Activated CD4-positive, alpha-beta T cell treated with anti-CD3 and anti-CD28 coated beads, Interleukin-2, amount 10 ng/mL, durations not matched to agents 24 days and 14 days (primary cell): ENCODE data around the gene ALDH3B2. TPM values are rescaled to one million over a fixed set of nuclear protein-coding genes. Genes with fewer than 3 reads are reported as not detected.

ENCODE experiments used
- DNase-seq: peaks from one replicate; pipeline ENCODE4 v3.0.0; 2022
- H3K27ac Mint-ChIP-seq: one replicate; pipeline ENCODE4 v1.8.0; 2022; ENCODE audit warnings: mild to moderate bottlenecking, mixed read lengths
- H3K27me3 Mint-ChIP-seq: one replicate; pipeline ENCODE4 v1.8.0; 2022; ENCODE audit warnings: mixed read lengths
- H3K36me3 Mint-ChIP-seq: one replicate; pipeline ENCODE4 v1.8.0; 2022; ENCODE audit warnings: low read depth, mild to moderate bottlenecking, mixed read lengths
- H3K4me1 Mint-ChIP-seq: one replicate; pipeline ENCODE4 v1.8.0; 2021; ENCODE audit warnings: mixed read lengths
- H3K4me3 Mint-ChIP-seq: one replicate; pipeline ENCODE4 v1.8.0; 2022; ENCODE audit warnings: mild to moderate bottlenecking, moderate library complexity, mixed read lengths
- H3K9me3 Mint-ChIP-seq: one replicate; pipeline ENCODE4 v1.8.0; 2021; ENCODE audit warnings: mixed read lengths
- intact Hi-C: fragments of 100-400 bp; cut with micrococcal nuclease; formaldehyde crosslinking; loops from one replicate; pipeline ENCODE4 v1.15.1; 2023
- total RNA-seq: library from RNA; stranded (reverse); gene quantifications from 2 replicates; pipeline ENCODE4 v1.2.3, GENCODE V29; 2022

The ALDH3B2 gene
- total RNA-seq, 1 donor from 2014 or later = not detected

DNA sequence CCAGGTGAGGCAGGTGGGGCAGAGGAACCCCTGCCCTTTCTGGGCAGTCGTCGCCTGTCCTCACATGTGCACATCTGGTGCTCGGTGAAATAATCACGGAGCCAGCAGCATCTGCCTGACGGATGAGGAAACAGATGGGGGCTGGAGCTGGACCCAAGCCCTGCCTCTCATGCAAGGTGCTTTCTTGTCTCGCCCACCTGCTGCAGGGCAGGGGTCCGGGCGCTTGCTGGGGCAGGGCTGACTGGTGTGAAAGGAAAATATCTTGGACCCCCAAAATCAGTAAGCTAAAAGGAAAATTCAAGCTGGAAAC lies 3.3 kb downstream of the ALDH3B2 start:
- intact Hi-C loops = no loop called here

DNA sequence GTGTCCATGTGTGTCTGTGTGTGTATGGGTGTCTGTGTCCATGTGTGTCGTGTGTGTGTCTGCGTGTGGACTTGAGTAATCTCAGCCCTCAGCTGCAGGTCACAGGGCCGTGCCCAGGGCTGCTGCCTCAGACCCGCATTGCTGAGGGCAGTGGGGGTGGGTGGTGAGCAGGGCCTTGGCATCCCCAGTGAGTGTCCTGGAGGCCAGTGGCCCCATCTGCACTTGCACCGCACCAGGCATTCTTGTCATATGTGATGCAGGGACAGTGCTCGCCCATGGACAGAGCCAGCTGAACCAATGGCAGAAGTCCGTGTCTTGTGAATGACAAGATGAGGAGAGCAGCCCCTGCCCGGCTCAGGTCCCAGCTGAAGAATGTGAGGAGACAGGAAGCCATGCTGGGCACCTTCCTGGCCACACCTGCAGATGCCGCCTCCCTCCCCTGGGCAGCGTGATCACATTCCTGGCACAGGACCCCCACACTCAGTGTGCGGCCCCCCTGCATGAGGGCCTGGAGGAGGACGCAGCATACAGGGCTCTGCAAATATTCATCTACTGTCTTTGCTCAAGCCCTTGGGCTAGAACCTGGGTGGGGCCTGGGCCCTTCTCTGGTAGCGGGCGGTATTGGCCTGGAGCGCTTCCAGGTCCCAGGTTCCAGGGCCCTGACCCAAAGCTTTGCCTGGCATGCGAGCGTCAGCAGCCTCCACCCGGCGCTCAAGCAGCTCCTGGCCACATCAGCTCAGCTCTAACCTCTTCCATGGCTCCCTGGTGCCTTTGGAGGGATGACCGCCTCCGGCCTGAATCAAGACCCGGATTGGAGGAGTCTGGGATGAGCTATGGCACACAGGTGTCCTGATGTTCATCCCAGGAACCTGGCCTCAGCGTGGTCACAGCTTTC lies 3.9 kb downstream of the ALDH3B2 start:
- Mint-ChIP-seq H3K36me3 (no peaks in the 10 kb centered on the region), H3K9me3 (no peaks in the 10 kb centered on the region), H3K4me1 (no peaks in the 10 kb centered on the region), H3K27ac (no peak overlapping the region), H3K27me3 (no peaks in the 10 kb centered on the region), H3K4me3 (no peak overlapping the region)
- intact Hi-C loops = no loop called here
- no peak for DNase-seq

More for the DNA sequence above, 3.3 kb downstream of the ALDH3B2 start:
- Mint-ChIP-seq H3K4me1 (no peaks in the 10 kb centered on the region), H3K4me3 (no peak overlapping the region), H3K36me3 (no peaks in the 10 kb centered on the region), H3K27ac (no peak overlapping the region), H3K9me3 (no peaks in the 10 kb centered on the region), H3K27me3 (no peaks in the 10 kb centered on the region)
- no peak for DNase-seq

DNA sequence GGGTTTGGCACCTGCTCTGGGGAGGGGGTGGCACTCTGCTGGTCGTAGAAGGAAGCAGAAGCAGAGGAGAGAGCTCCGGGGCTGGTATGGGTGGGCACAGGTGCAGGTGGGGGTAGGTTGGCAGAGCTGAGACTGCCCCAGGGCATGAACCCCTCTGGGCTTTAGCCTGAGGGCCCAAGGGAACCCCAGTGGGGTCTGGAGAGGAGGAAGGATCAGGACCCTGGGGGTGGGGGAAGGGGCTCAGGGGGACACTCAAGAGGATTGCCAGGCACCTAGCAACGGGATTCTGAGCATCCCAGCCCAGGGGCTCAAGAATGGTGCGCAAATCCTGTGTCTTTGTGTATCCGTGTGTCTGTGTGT lies 6.3 kb downstream of the ALDH3B2 start:
- H3K4me3 Mint-ChIP-seq = no peak overlapping the region
- H3K4me1 Mint-ChIP-seq = no peaks in the 10 kb centered on the region
- no peak for DNase-seq
- H3K9me3 Mint-ChIP-seq = no peaks in the 10 kb centered on the region
- H3K27me3 Mint-ChIP-seq = no peaks in the 10 kb centered on the region
- no peaks in the 10 kb centered on the region for H3K36me3 Mint-ChIP-seq
- intact Hi-C loops = no loop called here
- H3K27ac Mint-ChIP-seq = no peak overlapping the region

DNA sequence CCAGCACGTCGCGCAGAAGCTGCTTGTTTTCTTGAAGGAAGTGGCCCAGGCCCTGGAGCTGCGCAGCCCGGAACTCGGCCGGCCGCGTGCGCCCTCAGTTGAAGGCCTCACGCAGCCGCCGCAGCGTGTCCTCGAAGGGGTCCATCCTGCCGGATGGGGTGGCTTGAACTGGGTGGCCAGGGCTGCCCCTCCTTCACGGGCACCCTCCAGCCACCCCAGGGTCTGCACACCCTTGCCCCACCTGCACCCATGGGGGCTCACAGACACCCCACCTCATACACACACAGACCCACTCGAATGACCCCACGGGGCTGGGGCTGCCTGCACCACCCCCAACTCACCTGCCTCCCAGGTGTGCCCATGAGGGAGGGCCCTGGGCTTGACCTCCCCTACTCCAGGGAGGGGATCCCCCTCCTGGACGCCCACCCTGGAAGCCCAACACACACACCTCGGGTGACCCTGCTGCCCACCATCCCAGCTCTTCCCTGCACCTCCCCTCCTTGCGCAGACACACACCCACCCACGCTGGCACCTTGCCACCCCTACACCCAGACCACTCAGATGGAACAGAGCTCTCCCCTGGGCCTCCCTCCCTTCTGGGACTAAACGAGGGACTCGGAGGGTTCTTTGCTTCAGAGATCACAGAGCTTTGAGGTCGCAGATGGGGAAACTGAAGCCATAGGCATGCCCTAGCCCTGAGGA lies 6.8 kb downstream of the ALDH3B2 start:
- intact Hi-C loops = no loop called here
- Mint-ChIP-seq H3K4me3 (no peak overlapping the region), H3K27me3 (no peaks in the 10 kb centered on the region), H3K4me1 (no peaks in the 10 kb centered on the region), H3K9me3 (no peaks in the 10 kb centered on the region), H3K36me3 (no peaks in the 10 kb centered on the region), H3K27ac (no peak overlapping the region)
- no peak for DNase-seq

DNA sequence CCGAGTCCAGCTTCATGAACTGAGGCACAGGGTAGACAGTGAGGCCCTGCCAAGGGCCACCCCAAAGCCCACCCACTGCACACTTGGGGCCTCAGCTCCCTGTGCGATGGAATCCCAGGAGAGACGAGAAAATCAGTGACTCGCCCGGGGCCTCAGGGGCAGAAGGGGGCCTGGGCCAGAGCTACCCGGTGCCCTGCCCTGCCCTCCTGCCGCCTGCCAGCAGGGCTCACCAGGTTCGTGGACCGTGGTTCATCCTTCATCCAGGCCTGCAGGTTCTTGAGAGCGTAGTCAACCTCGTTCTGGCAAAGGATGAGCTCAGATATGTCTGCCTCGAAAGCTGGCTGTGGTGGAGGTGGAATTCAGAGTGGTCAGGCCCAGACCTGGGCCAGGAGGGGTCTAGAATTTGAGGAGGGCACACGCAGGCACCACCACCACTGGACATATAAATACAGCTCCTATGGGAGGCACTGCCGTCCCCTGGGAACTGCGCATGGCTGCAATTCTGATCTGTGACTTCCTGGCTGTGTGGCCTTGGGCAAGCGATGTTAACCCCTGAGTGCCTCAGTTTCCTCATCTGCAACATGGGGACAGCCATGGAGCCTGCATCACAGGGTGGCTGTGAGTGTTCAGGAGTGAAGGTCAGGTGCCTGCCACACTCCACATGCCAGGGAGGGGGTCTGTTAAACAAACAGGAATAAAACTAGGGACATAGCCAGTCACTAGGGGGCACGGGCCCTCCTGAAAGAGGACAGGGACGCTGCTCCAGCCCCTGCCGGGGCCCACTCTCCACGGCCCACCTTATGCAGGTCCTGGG lies 7.5 kb downstream of the ALDH3B2 start:
- Mint-ChIP-seq H3K4me3 (no peak overlapping the region), H3K27ac (no peak overlapping the region), H3K4me1 (no peaks in the 10 kb centered on the region), H3K27me3 (no peaks in the 10 kb centered on the region), H3K9me3 (no peaks in the 10 kb centered on the region), H3K36me3 (no peaks in the 10 kb centered on the region)
- intact Hi-C loops = no loop called here
- DNase-seq = no peak

DNA sequence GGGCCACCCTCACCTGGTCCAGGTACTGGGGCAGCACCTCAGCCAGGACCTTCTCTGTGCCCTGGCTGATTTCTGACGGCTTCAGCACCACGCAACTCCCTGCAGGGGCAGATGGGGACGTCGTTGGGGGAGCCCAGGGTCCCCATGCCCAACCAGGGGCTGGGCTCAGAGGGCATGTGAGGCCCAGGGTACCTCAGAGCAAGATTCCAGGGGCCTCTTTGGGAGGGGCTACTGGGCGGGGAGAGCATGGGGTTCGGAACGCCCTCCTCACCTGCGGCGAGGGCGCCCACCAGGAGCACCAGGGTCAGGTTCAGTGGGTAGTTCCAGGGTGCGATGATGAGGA lies 8.1 kb downstream of the ALDH3B2 start:
- H3K4me1 Mint-ChIP-seq = no peaks in the 10 kb centered on the region
- no peaks in the 10 kb centered on the region for H3K36me3 Mint-ChIP-seq
- intact Hi-C loops = no loop called here
- H3K27me3 Mint-ChIP-seq = no peaks in the 10 kb centered on the region
- H3K4me3 Mint-ChIP-seq = no peak overlapping the region
- H3K9me3 Mint-ChIP-seq = no peaks in the 10 kb centered on the region
- H3K27ac Mint-ChIP-seq = no peak overlapping the region
- DNase-seq = no peak

DNA sequence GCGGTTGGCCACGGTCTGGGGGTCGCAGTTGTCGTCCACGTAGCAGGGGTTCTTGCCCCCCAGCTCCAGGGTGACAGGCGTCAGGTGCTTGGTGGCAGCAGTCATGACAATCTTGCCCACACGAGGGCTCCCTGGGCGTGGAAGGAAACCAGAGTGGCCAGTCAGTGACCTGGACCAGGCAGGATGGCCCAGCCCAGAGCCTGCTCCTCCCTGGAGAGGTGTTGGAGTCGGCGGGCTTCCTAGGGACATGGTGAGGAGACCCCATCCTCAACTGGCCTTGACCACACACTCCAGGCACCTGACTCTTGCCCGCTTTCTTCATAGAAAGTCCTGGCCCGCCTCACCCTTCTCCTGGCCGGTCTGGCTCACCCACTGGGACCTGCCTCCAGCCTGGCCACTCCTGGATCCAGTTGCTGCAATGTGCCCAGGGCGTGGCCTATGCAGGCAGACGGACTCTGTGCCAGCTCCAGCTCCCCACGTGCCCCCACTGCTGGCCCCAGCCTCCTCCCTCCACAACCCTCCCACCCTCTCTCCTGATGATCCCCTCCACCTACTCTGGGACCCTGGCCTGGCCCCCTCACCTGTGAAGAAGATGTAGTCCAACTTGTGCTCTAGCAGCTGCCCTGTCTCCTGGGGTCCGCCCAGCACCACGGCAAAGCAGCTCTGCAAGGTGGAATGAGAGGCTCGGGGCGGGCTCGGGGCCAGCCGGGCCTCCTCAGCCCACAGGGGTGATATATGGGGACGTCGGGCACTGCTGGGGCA lies 8.7 kb downstream of the ALDH3B2 start:
- H3K4me1 Mint-ChIP-seq = no peaks in the 10 kb centered on the region
- H3K9me3 Mint-ChIP-seq = no peaks in the 10 kb centered on the region

DNA sequence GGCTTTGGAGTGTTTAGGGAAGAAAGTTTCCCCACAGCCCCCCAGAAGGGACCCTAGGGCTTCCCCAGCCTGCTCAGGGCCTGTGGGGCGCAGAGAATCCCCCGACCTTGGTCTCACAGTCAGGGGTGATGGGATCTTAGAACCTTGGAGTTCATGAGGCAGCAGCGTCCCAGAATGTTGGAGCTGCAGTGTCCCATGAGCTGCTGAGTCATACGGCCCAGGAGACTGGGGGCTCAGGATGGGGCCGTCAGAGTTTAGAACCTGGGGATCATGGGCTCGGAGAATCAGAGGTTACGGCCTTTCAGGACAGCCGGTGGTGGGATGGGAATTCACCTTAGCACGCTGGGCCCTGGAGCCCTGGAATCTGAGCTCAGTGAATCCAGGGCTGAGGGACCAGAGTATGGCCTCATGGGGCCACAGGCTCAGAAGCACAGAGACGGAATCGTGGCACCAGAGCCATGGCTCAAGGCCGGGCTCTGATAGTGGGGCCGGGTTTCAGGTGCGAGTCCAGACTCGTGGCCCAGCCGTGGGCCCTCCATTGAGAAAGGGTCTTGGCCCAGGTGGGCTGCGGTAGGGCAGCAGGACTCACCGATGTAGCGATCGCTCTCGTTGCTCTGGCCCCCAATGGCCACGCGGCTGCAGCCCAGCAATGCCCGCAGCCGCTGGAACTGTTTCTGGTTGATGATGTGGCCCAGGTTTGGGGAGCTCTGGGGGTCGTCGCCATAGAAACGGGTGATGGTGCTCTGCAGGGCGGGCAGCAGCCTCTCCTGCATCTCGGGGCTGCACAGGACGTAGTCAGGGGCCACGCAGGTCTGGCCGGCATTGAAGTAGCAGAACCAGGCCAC lies 9.5 kb downstream of the ALDH3B2 start:
- H3K4me3 Mint-ChIP-seq = no peak overlapping the region
- intact Hi-C loops = no loop called here
- no peak for DNase-seq
- H3K4me1 Mint-ChIP-seq = no peaks in the 10 kb centered on the region
- no peaks in the 10 kb centered on the region for H3K36me3 Mint-ChIP-seq
- no peaks in the 10 kb centered on the region for H3K9me3 Mint-ChIP-seq
- no peak overlapping the region for H3K27ac Mint-ChIP-seq
- H3K27me3 Mint-ChIP-seq = no peaks in the 10 kb centered on the region

More for the DNA sequence above, 8.7 kb downstream of the ALDH3B2 start:
- DNase-seq = no peak
- Mint-ChIP-seq H3K36me3 (no peaks in the 10 kb centered on the region), H3K4me3 (no peak overlapping the region), H3K27me3 (no peaks in the 10 kb centered on the region), H3K27ac (no peak overlapping the region)
- intact Hi-C loops = no loop called here

DNA sequence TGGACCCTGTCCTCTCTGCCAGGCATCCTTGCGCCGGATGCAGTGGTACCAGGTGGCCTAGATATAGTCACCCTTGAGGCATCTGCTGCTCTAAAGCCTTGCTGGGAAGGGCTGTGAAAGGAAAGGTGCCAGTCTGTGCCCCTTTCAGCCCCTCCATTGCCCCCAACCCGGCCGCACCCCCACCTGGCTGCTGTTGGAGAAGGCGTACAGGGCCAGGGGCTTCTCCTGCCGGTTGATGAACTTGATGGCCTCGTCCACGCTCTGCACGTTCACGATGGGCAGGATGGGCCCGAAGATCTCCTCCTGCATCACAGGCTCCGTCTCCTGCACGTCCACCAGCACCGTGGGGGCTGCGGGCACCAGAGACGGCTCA lies 10.2 kb downstream of the ALDH3B2 start:
- H3K27me3 Mint-ChIP-seq = no peaks in the 10 kb centered on the region
- no peak overlapping the region for H3K27ac Mint-ChIP-seq
- intact Hi-C loops = no loop called here
- H3K4me1 Mint-ChIP-seq = no peaks in the 10 kb centered on the region
- no peak for DNase-seq
- no peak overlapping the region for H3K4me3 Mint-ChIP-seq
- no peaks in the 10 kb centered on the region for H3K36me3 Mint-ChIP-seq
- no peaks in the 10 kb centered on the region for H3K9me3 Mint-ChIP-seq

DNA sequence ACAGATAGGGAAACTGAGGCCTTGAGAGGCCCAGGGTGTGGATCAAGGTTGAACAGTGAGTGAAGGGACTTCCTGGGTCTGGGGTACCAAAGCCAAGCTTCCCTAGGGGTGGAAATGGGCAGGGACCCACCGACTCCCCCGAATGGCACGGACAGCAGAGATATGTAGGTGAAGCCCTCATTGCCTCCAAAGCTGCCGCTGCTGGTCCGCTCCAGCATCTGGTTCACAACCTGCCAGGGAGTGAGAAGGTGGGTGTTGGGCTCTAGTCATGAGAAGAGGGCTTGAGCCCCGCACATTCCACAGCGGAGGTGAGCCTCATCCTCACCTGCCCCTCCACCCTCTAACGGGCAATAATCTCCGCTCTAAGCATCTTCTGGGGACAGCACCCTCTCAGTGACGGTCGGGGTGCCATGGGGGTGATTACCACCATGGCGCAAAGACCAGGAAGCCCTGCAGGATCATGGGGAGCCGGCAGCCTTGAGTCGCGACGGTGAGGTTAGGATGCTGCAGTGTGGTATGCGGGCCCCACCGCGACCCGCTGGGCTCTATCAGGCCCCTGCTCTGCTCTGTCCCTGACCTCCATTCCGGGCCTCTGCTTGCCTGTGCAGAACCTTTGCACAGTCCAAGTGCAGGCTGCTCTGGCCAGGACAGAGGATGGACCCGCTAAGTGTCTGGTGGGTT lies 10.8 kb downstream of the ALDH3B2 start:
- H3K27ac Mint-ChIP-seq = no peak overlapping the region
- no peak overlapping the region for H3K4me3 Mint-ChIP-seq
- H3K27me3 Mint-ChIP-seq = no peaks in the 10 kb centered on the region
- no peaks in the 10 kb centered on the region for H3K4me1 Mint-ChIP-seq
- intact Hi-C loops = no loop called here
- DNase-seq = no peak
- H3K36me3 Mint-ChIP-seq = no peaks in the 10 kb centered on the region
- H3K9me3 Mint-ChIP-seq = no peaks in the 10 kb centered on the region

DNA sequence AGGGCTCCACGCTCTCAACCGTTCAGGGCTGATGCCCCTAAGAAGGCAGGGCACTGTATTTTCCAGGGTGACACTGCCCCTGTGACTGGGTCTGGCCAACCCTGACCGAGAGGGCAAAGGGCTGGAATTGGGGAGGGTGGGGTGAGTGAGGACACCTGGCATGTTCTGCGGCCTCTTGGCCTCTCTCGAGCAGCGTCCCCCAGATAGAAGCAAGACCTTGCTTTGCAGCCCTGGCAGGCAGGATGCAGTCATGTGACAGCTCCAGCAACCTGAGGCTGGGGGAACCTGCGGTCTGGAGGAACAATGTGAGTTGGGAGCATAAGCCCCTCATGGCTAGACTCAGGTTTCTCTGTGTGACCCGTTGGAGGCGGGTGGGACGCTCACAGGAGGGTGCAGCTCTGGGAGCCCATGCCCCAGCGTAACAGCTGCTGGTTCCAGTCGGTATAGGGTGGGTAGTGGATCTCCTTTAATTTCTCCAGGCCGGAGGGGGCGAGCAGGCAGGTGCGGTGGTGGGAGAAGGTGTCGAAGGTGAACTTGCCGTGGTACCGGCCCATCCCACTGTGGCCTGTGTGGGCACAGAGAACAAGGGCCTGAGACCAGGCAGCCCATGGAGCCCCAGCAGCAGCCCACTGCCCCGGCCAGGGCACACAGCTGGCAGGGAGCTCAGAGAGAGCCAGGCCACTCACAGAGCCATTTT lies 11.4 kb downstream of the ALDH3B2 start:
- Mint-ChIP-seq H3K4me3 (no peak overlapping the region), H3K36me3 (no peaks in the 10 kb centered on the region), H3K9me3 (no peaks in the 10 kb centered on the region), H3K4me1 (no peaks in the 10 kb centered on the region), H3K27me3 (no peaks in the 10 kb centered on the region), H3K27ac (no peak overlapping the region)
- DNase-seq = no peak
- intact Hi-C loops = no loop called here

DNA sequence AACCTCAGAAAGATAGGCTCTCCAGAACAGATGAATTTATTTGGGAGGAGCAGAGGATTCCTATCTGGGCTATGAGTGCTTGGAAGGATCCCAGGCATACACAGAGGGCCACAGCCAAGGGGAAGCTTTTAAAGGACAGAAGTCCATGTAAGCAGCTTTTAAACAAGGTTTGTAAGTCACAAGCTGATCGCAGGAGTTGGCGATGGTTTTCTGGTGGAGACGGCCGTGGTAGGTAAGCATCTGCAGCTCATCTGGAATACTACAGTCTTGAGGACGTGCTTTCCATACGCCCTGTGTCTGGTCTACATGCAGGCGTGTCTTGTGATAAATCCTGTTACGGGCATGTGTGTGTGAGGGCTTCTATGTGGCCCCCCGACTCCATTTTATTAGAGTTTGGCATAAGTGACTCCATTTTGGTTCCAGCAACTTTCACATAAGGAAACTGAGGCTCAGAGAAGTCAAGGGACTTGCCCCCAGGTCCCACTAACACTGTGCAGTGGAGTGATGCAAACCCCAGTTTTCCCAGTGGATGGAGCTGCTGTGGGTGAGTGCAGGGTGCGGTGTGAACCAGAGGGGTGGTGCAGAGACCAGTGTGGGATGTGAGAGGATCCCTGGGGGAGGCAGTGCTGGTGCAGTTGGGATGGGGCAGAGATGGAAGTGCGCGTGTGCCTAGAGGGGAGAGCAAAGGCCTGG lies 12.1 kb downstream of the ALDH3B2 start:
- H3K4me1 Mint-ChIP-seq = no peaks in the 10 kb centered on the region
- H3K27me3 Mint-ChIP-seq = no peaks in the 10 kb centered on the region
- no peak overlapping the region for H3K27ac Mint-ChIP-seq
- no peak for DNase-seq
- no peaks in the 10 kb centered on the region for H3K9me3 Mint-ChIP-seq
- H3K36me3 Mint-ChIP-seq = no peaks in the 10 kb centered on the region
- H3K4me3 Mint-ChIP-seq = no peak overlapping the region
- intact Hi-C loops = no loop called here
